Measurements from ENCODE around the gene BACH1.
"Not testable (repeated sequence)": the region's sequence is repeated elsewhere in the genome, so short reads cannot be mapped to it uniquely, and the experiment has no call there.

Gene BACH1

DNA sequence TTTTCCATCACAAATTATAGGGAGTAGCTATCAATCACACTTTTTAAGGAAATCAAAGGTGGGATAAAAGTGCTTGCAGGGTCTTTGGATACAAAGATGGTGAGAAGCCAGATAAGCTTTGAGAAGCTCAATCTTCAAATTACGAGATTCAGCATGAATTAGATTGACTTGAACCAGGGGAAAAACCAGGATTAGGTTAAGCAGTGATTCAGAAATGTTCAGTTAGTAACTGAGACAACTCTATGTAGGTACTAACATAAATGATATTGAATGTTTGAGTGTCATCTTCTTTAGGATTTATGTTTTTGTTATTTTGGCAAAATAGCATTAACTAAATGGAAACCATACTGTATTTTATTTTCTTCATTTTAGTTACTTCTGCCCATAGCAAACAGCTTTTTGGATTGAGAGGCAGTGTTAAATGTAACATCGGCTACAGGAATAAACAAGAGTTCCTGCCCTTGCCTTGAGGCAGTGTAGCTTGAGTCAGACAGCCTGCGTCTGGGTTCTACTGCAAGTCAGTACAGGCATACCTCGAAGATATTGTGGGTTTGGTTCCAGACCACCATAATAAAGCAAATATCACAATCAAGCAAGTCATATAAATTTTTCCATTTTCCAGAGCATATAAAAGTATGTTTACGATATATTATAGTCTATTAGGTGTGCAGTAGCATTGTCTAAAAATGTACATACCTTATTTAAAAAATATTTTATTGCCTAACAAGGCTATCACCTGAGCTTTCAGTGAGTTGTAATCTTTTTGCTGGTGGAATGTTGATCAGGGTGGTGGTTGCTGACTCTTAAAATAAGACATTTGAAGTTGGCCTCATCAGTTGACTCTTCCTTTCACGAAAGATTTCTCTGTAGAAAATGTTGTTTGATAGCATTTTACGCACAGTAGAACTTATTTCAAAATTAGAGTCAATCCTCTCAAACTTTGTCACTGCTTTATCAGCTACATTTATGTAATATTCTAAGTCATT, 36.9 kb upstream of the BACH1 start:
- Histone ChIP-seq H3K4me1 (ENCODE audit: control insufficient read depth in 1 of 2, insufficient read depth in 2 of 2, low read length in 2 of 2) (no peaks in the 10 kb centered on the region), H3K9ac (ENCODE audit: low read depth in 1 of 2, low read length in 2 of 2) (no peak overlapping the region), H3K27me3 (ENCODE audit: control insufficient read depth in 1 of 2, insufficient read depth in 2 of 2, low read length in 2 of 2) (no peaks in the 10 kb centered on the region), H3K27ac (ENCODE audit: low read depth, low read length) (no peak overlapping the region), H3K9me3 (ENCODE audit: control insufficient read depth in 1 of 2, low read length in 2 of 2) (no peaks in the 10 kb centered on the region), H3K36me3 (ENCODE audit: control insufficient read depth in 1 of 2, insufficient read depth in 2 of 2, low read length in 2 of 2) (no peaks in the 10 kb centered on the region), H3K4me3 (ENCODE audit: low read depth in 1 of 2, low read length in 2 of 2) (no peak overlapping the region)

DNA sequence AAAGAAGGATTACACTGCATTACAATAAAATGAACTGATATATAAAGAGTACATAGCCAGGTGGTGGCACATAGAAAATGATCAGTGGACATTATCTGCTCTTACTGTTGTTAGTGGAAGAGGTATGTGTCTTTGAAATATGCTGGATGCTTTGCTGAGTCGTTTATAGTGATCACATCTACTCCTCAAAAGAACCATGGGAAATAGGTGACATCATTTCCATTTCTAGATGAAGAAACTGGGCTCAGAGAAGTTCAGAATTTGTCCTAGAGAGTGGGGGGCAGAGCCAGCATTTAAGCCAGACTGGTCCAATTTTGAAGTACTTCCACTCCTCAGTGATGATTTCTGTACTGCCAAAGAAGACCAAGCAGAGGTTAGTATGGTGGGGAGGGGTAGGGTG, 34.0 kb upstream of the BACH1 start:
- Histone ChIP-seq H3K36me3 (ENCODE audit: control insufficient read depth in 1 of 2, insufficient read depth in 2 of 2, low read length in 2 of 2) (no peaks in the 10 kb centered on the region), H3K27ac (ENCODE audit: low read depth, low read length) (no peak overlapping the region), H3K4me3 (ENCODE audit: low read depth in 1 of 2, low read length in 2 of 2) (no peak overlapping the region), H3K4me1 (ENCODE audit: control insufficient read depth in 1 of 2, insufficient read depth in 2 of 2, low read length in 2 of 2) (no peaks in the 10 kb centered on the region), H3K9me3 (ENCODE audit: control insufficient read depth in 1 of 2, low read length in 2 of 2) (no peaks in the 10 kb centered on the region), H3K9ac (ENCODE audit: low read depth in 1 of 2, low read length in 2 of 2) (no peak overlapping the region), H3K27me3 (ENCODE audit: control insufficient read depth in 1 of 2, insufficient read depth in 2 of 2, low read length in 2 of 2) (no peaks in the 10 kb centered on the region)

DNA sequence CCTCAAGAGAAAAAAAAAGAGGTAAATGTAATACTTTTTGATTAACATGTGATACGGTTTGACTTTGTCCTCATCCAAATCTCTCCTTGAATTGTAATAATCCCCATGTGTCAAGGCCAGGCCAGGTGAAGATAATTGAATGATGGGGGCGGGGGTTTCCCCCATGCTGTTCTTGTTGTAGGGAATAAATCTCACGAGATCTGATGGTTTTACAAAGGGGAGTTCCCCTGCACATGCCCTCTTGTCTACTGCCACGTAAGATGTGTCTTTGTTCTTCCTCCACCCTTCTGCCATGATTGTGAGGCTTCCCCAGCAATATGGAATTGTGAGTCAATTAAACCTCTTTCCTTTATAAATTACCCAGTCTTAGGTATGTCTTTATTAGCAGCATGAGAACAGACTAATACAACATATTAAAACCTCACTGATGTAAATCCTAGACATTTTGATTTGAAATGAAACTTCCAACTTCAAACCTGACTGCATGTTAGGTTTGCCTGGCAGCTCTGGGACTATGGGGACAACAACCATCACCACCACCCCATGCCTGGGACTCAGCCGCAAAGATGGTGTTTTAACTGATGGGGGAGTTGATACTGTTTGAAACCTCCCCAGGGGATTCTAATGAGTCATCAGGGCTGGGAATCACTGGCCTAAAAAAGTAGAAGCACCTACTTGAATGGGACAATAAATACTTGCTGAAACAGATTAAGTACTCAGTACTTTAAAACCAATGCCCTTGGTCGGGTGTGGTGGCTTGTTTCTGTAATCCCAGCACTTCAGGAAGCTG, 32.8 kb upstream of the BACH1 start:
- Histone ChIP-seq H3K27ac (ENCODE audit: low read depth, low read length) (no peak overlapping the region), H3K36me3 (ENCODE audit: control insufficient read depth in 1 of 2, insufficient read depth in 2 of 2, low read length in 2 of 2) (no peaks in the 10 kb centered on the region), H3K9ac (ENCODE audit: low read depth in 1 of 2, low read length in 2 of 2) (no peak overlapping the region), H3K27me3 (ENCODE audit: control insufficient read depth in 1 of 2, insufficient read depth in 2 of 2, low read length in 2 of 2) (no peaks in the 10 kb centered on the region), H3K9me3 (ENCODE audit: control insufficient read depth in 1 of 2, low read length in 2 of 2) (no peaks in the 10 kb centered on the region), H3K4me1 (ENCODE audit: control insufficient read depth in 1 of 2, insufficient read depth in 2 of 2, low read length in 2 of 2) (no peaks in the 10 kb centered on the region), H3K4me3 (ENCODE audit: low read depth in 1 of 2, low read length in 2 of 2) (no peak overlapping the region)

DNA sequence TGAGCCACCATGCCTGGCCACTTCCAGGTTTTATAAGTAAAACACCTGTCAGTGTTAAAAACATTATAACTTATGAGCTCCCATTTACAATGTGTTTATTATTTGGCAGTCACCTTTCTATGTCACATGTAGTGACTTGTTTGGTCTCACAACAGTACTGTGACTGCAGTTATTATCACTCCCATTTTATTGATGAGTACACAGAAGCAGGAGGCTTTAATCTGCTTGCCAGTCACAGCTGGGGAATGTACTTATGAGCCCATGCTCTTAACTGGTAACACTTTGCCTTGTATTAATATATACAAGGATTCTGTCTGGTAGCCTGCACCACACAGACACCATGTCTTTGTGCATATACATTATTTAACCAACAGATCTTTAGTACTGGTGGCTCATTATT, 31.1 kb upstream of the BACH1 start:
- no peaks in the 10 kb centered on the region for H3K9me3 ChIP-seq (ENCODE audit: control insufficient read depth in 1 of 2, low read length in 2 of 2)
- H3K27ac ChIP-seq (ENCODE audit: low read depth, low read length) = no peak overlapping the region
- no peaks in the 10 kb centered on the region for H3K36me3 ChIP-seq (ENCODE audit: control insufficient read depth in 1 of 2, insufficient read depth in 2 of 2, low read length in 2 of 2)
- H3K27me3 ChIP-seq (ENCODE audit: control insufficient read depth in 1 of 2, insufficient read depth in 2 of 2, low read length in 2 of 2) = no peaks in the 10 kb centered on the region
- H3K4me1 ChIP-seq (ENCODE audit: control insufficient read depth in 1 of 2, insufficient read depth in 2 of 2, low read length in 2 of 2) = no peaks in the 10 kb centered on the region
- no peak overlapping the region for H3K9ac ChIP-seq (ENCODE audit: low read depth in 1 of 2, low read length in 2 of 2)
- no peak overlapping the region for H3K4me3 ChIP-seq (ENCODE audit: low read depth in 1 of 2, low read length in 2 of 2)

DNA sequence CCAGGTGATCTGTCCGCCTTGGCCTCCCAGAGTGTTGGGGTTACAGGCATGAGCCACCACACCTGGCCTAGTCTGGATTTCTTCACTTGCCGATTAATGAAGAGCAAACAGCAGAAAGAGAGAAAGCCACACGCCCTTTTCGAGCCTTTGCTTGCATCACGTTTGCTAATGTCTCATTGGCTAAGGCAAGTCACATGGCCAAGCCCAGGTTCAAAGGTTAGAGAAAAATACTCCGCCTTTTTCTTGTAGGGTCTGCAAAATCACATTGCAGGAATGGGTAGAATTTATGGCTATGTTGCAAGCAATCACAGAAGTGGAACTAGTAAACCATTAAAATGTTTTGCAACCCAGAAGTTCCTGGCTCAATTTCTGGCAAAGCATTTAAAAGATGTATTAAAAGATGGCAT, 26.8 kb upstream of the BACH1 start:
- Histone ChIP-seq H3K9ac (ENCODE audit: low read depth in 1 of 2, low read length in 2 of 2) (no peak overlapping the region), H3K4me1 (ENCODE audit: control insufficient read depth in 1 of 2, insufficient read depth in 2 of 2, low read length in 2 of 2) (no peaks in the 10 kb centered on the region), H3K4me3 (ENCODE audit: low read depth in 1 of 2, low read length in 2 of 2) (no peak overlapping the region), H3K27ac (ENCODE audit: low read depth, low read length) (no peak overlapping the region), H3K27me3 (ENCODE audit: control insufficient read depth in 1 of 2, insufficient read depth in 2 of 2, low read length in 2 of 2) (no peaks in the 10 kb centered on the region), H3K9me3 (ENCODE audit: control insufficient read depth in 1 of 2, low read length in 2 of 2) (no peaks in the 10 kb centered on the region), H3K36me3 (ENCODE audit: control insufficient read depth in 1 of 2, insufficient read depth in 2 of 2, low read length in 2 of 2) (no peaks in the 10 kb centered on the region)

DNA sequence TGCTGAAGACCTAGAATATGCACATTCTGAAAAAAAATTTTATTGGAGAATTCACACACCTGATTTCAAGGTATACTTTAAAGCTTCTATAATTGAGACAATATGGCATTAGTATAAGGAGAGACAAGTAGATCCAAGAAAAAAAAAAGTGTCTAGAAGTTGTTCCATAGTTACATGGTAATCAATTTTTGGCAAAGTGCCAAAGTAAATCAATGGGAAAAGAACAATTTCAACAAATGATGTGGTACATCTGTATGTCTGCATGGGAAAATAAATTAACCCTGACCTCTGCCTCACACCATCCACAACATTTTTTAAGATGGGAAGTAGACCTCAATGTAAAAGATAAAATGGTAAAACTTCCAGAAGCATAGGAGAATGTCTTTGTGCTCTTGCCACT, 21.3 kb upstream of the BACH1 start:
- H3K4me3 ChIP-seq (ENCODE audit: low read depth in 1 of 2, low read length in 2 of 2) = no peak overlapping the region

DNA sequence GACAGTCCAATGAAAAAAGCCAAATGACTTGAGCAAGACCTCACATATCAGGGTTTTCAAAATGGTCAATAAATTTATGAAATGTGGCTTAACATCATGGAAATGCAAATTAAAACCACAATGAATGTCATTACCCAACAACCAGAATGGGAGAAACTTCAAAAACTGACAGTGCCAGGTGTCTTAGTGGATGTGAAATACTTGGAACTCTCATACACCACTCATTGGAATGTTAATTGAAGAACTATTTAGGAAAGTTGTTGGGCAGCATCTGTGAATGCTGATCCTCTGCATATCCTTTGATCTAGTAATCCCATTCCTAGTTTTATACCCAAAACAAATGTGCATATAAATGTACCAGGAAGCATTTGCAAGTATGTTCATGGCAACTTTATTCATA, 19.2 kb upstream of the BACH1 start:
- no peak overlapping the region for H3K9ac ChIP-seq (ENCODE audit: low read depth in 1 of 2, low read length in 2 of 2)
- no peaks in the 10 kb centered on the region for H3K27me3 ChIP-seq (ENCODE audit: control insufficient read depth in 1 of 2, insufficient read depth in 2 of 2, low read length in 2 of 2)
- H3K36me3 ChIP-seq (ENCODE audit: control insufficient read depth in 1 of 2, insufficient read depth in 2 of 2, low read length in 2 of 2) = no peaks in the 10 kb centered on the region
- H3K9me3 ChIP-seq (ENCODE audit: control insufficient read depth in 1 of 2, low read length in 2 of 2) = no peaks in the 10 kb centered on the region
- H3K4me1 ChIP-seq (ENCODE audit: control insufficient read depth in 1 of 2, insufficient read depth in 2 of 2, low read length in 2 of 2) = no peaks in the 10 kb centered on the region
- H3K4me3 ChIP-seq (ENCODE audit: low read depth in 1 of 2, low read length in 2 of 2) = no peak overlapping the region
- no peak overlapping the region for H3K27ac ChIP-seq (ENCODE audit: low read depth, low read length)

More for the DNA sequence above, 21.3 kb upstream of the BACH1 start:
- Histone ChIP-seq H3K4me1 (ENCODE audit: control insufficient read depth in 1 of 2, insufficient read depth in 2 of 2, low read length in 2 of 2) (no peaks in the 10 kb centered on the region), H3K9ac (ENCODE audit: low read depth in 1 of 2, low read length in 2 of 2) (no peak overlapping the region), H3K27me3 (ENCODE audit: control insufficient read depth in 1 of 2, insufficient read depth in 2 of 2, low read length in 2 of 2) (no peaks in the 10 kb centered on the region), H3K9me3 (ENCODE audit: control insufficient read depth in 1 of 2, low read length in 2 of 2) (no peaks in the 10 kb centered on the region), H3K36me3 (ENCODE audit: control insufficient read depth in 1 of 2, insufficient read depth in 2 of 2, low read length in 2 of 2) (no peaks in the 10 kb centered on the region), H3K27ac (ENCODE audit: low read depth, low read length) (no peak overlapping the region)

DNA sequence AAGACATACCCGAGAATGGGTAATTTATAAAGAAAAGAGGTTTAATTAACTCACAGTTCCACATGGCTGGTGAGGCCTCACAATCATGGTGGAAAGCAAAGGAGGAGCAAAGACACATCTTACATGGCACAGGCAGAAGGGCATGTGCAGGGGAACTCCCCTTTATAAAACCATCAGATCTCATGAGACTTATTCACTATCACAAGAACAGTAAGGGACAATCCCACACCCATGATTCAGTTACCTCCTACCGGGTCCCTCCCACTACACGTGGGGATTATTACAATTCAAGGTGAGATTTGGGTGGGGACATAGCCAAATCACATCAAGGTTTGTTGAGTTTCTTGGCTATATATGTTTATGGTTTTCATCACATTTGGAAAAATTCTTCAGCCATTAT, 16.9 kb upstream of the BACH1 start:
- H3K4me1 ChIP-seq (ENCODE audit: control insufficient read depth in 1 of 2, insufficient read depth in 2 of 2, low read length in 2 of 2); H3K9me3 ChIP-seq (ENCODE audit: control insufficient read depth in 1 of 2, low read length in 2 of 2); H3K27ac ChIP-seq (ENCODE audit: low read depth, low read length); H3K9ac ChIP-seq (ENCODE audit: low read depth in 1 of 2, low read length in 2 of 2); H3K36me3 ChIP-seq (ENCODE audit: control insufficient read depth in 1 of 2, insufficient read depth in 2 of 2, low read length in 2 of 2); H3K27me3 ChIP-seq (ENCODE audit: control insufficient read depth in 1 of 2, insufficient read depth in 2 of 2, low read length in 2 of 2); H3K4me3 ChIP-seq (ENCODE audit: low read depth in 1 of 2, low read length in 2 of 2): not testable (repeated sequence)

DNA sequence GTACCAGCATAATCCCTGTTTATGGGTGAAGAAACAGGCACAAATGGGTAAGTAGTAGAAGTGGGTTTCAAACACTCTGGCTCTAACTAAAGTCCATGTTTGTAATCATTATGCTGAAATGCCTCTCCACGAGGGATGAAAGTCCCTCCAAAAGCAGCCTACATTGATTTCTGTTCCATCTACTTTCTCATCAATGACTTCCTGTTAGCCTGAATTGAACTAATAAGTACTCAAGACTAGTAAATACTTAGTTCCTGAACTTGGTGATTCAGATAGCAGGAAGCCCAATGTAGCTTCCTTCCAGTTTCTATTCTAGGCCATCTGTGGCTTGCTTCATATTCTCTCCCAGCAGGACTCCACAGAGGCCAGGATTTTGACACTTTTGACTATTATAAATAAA, 11.3 kb upstream of the BACH1 start:
- Histone ChIP-seq H3K4me3 (ENCODE audit: low read depth in 1 of 2, low read length in 2 of 2) (no peak overlapping the region), H3K4me1 (ENCODE audit: control insufficient read depth in 1 of 2, insufficient read depth in 2 of 2, low read length in 2 of 2) (peaks cover 5 to 22% of the 10 kb centered on the region in 2 donors), H3K27ac (ENCODE audit: low read depth, low read length) (no peak overlapping the region), H3K9me3 (ENCODE audit: control insufficient read depth in 1 of 2, low read length in 2 of 2) (no peaks in the 10 kb centered on the region), H3K9ac (ENCODE audit: low read depth in 1 of 2, low read length in 2 of 2) (no peak overlapping the region), H3K27me3 (ENCODE audit: control insufficient read depth in 1 of 2, insufficient read depth in 2 of 2, low read length in 2 of 2) (no peaks in the 10 kb centered on the region), H3K36me3 (ENCODE audit: control insufficient read depth in 1 of 2, insufficient read depth in 2 of 2, low read length in 2 of 2) (no peaks in the 10 kb centered on the region)

DNA sequence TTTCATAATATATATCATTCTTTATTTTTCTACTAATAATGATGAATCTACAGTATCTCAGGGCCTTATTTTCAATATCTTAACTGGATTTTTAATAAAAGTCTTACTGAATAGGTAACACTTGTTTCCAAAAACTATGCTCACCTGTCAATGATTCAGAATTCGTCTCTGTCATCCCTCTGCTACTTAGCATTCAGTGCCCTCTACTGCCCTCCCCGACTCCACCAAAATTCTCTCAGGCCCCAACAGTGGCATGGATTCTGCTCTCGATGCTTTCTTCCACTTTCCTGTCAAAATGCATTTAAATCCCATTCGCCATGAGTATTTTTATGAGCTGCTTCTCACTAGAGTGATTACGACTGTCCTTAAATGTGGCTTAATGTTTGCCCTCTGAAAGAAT, 10.5 kb upstream of the BACH1 start:
- no peaks in the 10 kb centered on the region for H3K9me3 ChIP-seq (ENCODE audit: control insufficient read depth in 1 of 2, low read length in 2 of 2)
- no peak overlapping the region for H3K9ac ChIP-seq (ENCODE audit: low read depth in 1 of 2, low read length in 2 of 2)
- no peaks in the 10 kb centered on the region for H3K36me3 ChIP-seq (ENCODE audit: control insufficient read depth in 1 of 2, insufficient read depth in 2 of 2, low read length in 2 of 2)
- no peaks in the 10 kb centered on the region for H3K27me3 ChIP-seq (ENCODE audit: control insufficient read depth in 1 of 2, insufficient read depth in 2 of 2, low read length in 2 of 2)
- no peak overlapping the region for H3K4me3 ChIP-seq (ENCODE audit: low read depth in 1 of 2, low read length in 2 of 2)
- peaks cover 5 to 22% of the 10 kb centered on the region in 2 donors for H3K4me1 ChIP-seq (ENCODE audit: control insufficient read depth in 1 of 2, insufficient read depth in 2 of 2, low read length in 2 of 2)
- no peak overlapping the region for H3K27ac ChIP-seq (ENCODE audit: low read depth, low read length)

Measured in duodenal mucosa (tissue), 2 donors.